Measurements from ENCODE around the gene GABRG2. TPM values are rescaled to one million over a fixed set of nuclear protein-coding genes. Genes with fewer than 3 reads are reported as not detected.

GABRG2 gene
- total RNA-seq, 4 donors from 2014 or later, result 0.14 TPM; not detected in 3

DNA sequence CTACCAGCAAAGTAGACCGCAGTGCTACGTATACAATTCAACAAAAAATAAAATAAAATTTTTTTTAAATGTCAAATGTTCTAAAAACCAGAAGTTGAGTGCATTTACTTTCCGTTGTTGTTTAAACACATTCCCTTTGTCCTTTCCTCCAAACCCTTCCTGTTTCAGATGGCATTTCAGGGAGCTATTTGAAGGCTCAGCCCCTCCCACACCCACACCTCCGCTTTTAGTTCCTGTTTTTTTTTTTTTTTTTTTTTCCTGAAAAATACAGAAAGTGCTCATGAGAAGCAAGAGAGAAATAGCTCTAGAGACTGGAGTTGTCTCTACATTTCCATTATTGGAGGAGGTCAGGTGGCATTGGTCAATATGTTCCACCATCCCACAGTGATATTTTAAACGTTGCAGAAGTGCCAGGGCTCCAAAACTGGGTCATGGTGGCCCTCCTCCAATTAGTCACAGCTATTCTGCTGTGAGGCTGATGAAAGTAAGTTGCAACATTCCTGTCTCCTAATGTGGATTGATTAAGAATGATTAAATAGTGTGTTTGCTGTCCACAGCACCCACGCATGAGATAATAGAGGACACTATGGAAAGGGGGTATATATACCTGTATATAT lies 106.9 kb downstream of the GABRG2 start:
- intact Hi-C loops (cut with DNase I; ENCODE audit: low total_unique reads), result no loop called here
- no peak overlapping the region for H3K27ac ChIP-seq
- H3K9me3 ChIP-seq, result no peaks in the 10 kb centered on the region
- no peaks in the 10 kb centered on the region for H3K27me3 ChIP-seq
- no peaks in the 10 kb centered on the region for H3K4me1 ChIP-seq
- no peak overlapping the region for H3K4me3 ChIP-seq
- no peak for DNase-seq
- no peaks in the 10 kb centered on the region for H3K36me3 ChIP-seq
- TF ChIP-seq CTCF (IDR thresholded peaks at IDR 0.05) (no peak), POLR2A (IDR thresholded peaks at IDR 0.05) (no peak)

GRCh38 chr5:162187371-162187770 lies 119.8 kb downstream of the GABRG2 start:
- Histone ChIP-seq H3K27me3 (no peaks in the 10 kb centered on the region), H3K36me3 (no peaks in the 10 kb centered on the region), H3K27ac (no peak overlapping the region), H3K4me3 (no peak overlapping the region), H3K4me1 (no peaks in the 10 kb centered on the region), H3K9me3 (no peaks in the 10 kb centered on the region)
- TF ChIP-seq POLR2A (IDR thresholded peaks at IDR 0.05) (no peak), CTCF (IDR thresholded peaks at IDR 0.05) (no peak)
- DNase-seq, result no peak
- intact Hi-C loops (cut with DNase I; ENCODE audit: low total_unique reads), result no loop called here

DNA sequence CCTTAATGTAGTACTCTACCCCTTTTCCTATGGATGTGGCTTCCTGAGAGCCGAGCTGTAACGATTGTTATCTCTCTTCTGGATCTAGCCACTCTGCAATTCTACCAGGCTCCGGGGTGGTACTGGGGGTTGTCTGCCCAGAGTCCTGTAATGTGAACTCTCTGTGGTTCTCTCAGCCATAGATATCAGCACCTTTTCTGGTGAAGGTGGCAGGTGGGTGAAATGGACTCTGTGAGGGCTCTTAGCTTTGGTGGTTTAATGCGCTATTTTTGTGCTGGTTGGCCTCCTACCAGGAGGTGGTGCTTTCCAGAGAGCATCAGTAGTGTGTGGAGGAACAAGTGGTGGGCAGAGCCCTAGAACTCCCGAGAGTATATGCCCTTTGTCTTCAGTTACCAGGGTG lies 122.1 kb downstream of the GABRG2 start:
- Histone ChIP-seq H3K4me1 (no peaks in the 10 kb centered on the region), H3K27ac (no peak overlapping the region), H3K36me3 (no peaks in the 10 kb centered on the region), H3K27me3 (no peaks in the 10 kb centered on the region), H3K4me3 (no peak overlapping the region), H3K9me3 (no peaks in the 10 kb centered on the region)
- DNase-seq, result no peak
- TF ChIP-seq CTCF (IDR thresholded peaks at IDR 0.05), result no peak
- intact Hi-C loops (cut with DNase I; ENCODE audit: low total_unique reads), result no loop called here

GRCh38 chr5:162193012-162193411 lies 125.4 kb downstream of the GABRG2 start:
- Histone ChIP-seq H3K27me3 (no peaks in the 10 kb centered on the region), H3K36me3 (no peaks in the 10 kb centered on the region), H3K4me3 (no peak overlapping the region), H3K27ac (no peak overlapping the region), H3K9me3 (no peaks in the 10 kb centered on the region), H3K4me1 (no peaks in the 10 kb centered on the region)
- intact Hi-C loops (cut with DNase I; ENCODE audit: low total_unique reads), result no loop called here
- TF ChIP-seq POLR2A (IDR thresholded peaks at IDR 0.05) (no peak), CTCF (IDR thresholded peaks at IDR 0.05) (no peak)
- DNase-seq, result no peak

- no peak for TF ChIP-seq CTCF (IDR thresholded peaks at IDR 0.05)
- TF ChIP-seq POLR2A (IDR thresholded peaks at IDR 0.05), result no peak
- intact Hi-C loops (cut with DNase I; ENCODE audit: low total_unique reads), result no loop called here
These were observed 128.8 kb downstream of the GABRG2 start for GRCh38 chr5:162196351-162196750.

More at GRCh38 chr5:162196351-162196750, 128.8 kb downstream of the GABRG2 start:
- H3K4me3 ChIP-seq, result no peak overlapping the region
- H3K9me3 ChIP-seq, result no peaks in the 10 kb centered on the region
- no peaks in the 10 kb centered on the region for H3K36me3 ChIP-seq
- DNase-seq, result no peak
- H3K4me1 ChIP-seq, result no peaks in the 10 kb centered on the region
- no peaks in the 10 kb centered on the region for H3K27me3 ChIP-seq
- H3K27ac ChIP-seq, result no peak overlapping the region

Data from uterus (tissue), 4 donors.